ENCODE data around the gene ZC3H12D.

DNA sequence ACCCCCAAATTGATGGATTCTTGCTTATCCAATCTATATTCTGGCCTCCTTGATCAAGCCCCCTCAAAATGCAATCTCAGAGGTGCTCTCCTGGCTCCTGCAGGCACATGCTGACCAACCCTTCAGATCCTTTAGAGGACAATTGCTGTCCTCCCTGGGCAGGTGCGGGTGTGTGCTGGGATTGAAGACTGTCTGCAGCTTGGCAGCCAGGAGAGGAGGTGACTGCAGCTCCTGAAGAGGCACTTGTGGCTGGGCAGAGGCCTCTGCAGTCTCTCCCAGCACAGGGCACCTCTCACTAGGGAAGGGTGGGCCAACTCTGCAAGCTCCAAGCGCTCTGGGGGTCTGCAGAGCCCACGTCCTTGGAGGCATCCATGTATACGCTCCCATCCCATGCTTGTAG is 56.2 kb downstream of the ZC3H12D start:
- TF ChIP-seq, protein P1, sequence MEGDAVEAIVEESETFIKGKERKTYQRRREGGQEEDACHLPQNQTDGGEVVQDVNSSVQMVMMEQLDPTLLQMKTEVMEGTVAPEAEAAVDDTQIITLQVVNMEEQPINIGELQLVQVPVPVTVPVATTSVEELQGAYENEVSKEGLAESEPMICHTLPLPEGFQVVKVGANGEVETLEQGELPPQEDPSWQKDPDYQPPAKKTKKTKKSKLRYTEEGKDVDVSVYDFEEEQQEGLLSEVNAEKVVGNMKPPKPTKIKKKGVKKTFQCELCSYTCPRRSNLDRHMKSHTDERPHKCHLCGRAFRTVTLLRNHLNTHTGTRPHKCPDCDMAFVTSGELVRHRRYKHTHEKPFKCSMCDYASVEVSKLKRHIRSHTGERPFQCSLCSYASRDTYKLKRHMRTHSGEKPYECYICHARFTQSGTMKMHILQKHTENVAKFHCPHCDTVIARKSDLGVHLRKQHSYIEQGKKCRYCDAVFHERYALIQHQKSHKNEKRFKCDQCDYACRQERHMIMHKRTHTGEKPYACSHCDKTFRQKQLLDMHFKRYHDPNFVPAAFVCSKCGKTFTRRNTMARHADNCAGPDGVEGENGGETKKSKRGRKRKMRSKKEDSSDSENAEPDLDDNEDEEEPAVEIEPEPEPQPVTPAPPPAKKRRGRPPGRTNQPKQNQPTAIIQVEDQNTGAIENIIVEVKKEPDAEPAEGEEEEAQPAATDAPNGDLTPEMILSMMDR (IDR thresholded peaks at IDR 0.05), result no peak
- TF ChIP-seq EP300 (IDR thresholded peaks at IDR 0.05) (no peak), POLR2A (IDR thresholded peaks at IDR 0.05) (no peak)
